Astrocyte (in vitro differentiated cells and primary cell): ENCODE results near the gene XPO6. TPM values are rescaled to one million over a fixed set of nuclear protein-coding genes. Genes with fewer than 3 reads are reported as not detected.

Source experiments
- DNase-seq: peaks from one replicate; pipeline ENCODE4 v3.0.0-alpha.2; 2010; ENCODE audit warnings: low read depth
- FAIRE-seq: peaks from 2 replicates; lab custom pipeline; 2011; peaks lifted over from hg19 to GRCh38; lab: Jason Lieb, UNC
- H2AFZ ChIP-seq: 2 replicates; pipeline ENCODE4 v1.6.0; 2012; ENCODE audit warnings: low read depth, low read length, inconsistent platforms
- H3K27ac ChIP-seq: 2 replicates; pipeline ENCODE4 v1.5.1; 2011; ENCODE audit warnings: low read depth, low read length, inconsistent platforms
- H3K27me3 ChIP-seq: 2 replicates; pipeline ENCODE4 v1.6.0; 2011; ENCODE audit warnings: low read length, inconsistent platforms; ENCODE audit not compliant: insufficient read depth
- H3K36me3 ChIP-seq: 2 replicates; pipeline ENCODE4 v1.5.1; 2011; ENCODE audit warnings: low read length, inconsistent platforms; ENCODE audit not compliant: insufficient read depth
- H3K4me1 ChIP-seq: 2 replicates; pipeline ENCODE4 v1.5.1; 2011; ENCODE audit warnings: low read length, inconsistent platforms; ENCODE audit not compliant: insufficient read depth
- H3K4me2 ChIP-seq: 2 replicates; pipeline ENCODE4 v1.6.0; 2012; ENCODE audit warnings: low read length, inconsistent platforms
- H3K4me3 ChIP-seq: 2 replicates; pipeline ENCODE4 v1.5.1; 2011; ENCODE audit warnings: low read depth, mild to moderate bottlenecking, low read length, inconsistent platforms; ENCODE audit not compliant: insufficient read depth
- H3K79me2 ChIP-seq: 2 replicates; pipeline ENCODE4 v1.6.0; 2012; ENCODE audit warnings: mild to moderate bottlenecking, low read length, inconsistent platforms; ENCODE audit not compliant: insufficient read depth
- H3K9ac ChIP-seq: 2 replicates; pipeline ENCODE4 v1.6.0; 2012; ENCODE audit warnings: mild to moderate bottlenecking, low read length, inconsistent platforms
- H3K9me3 ChIP-seq: 2 replicates; pipeline ENCODE4 v1.5.1; 2012; ENCODE audit warnings: low read depth, mild to moderate bottlenecking, low read length, inconsistent platforms; ENCODE audit not compliant: insufficient read depth
- H4K20me1 ChIP-seq: 2 replicates; pipeline ENCODE4 v1.6.0; 2012; ENCODE audit warnings: low read length, inconsistent platforms; ENCODE audit not compliant: insufficient read depth
- H3K27ac Mint-ChIP-seq: one replicate; pipeline ENCODE4 v1.8.0; 2021; ENCODE audit warnings: mild to moderate bottlenecking, mixed read lengths; ENCODE audit not compliant: unreplicated experiment
- H3K27me3 Mint-ChIP-seq: one replicate; pipeline ENCODE4 v1.8.0; 2021; ENCODE audit warnings: low read depth, mixed read lengths; ENCODE audit not compliant: unreplicated experiment
- H3K36me3 Mint-ChIP-seq: one replicate; pipeline ENCODE4 v1.8.0; 2021; ENCODE audit warnings: low read depth, mixed read lengths; ENCODE audit not compliant: unreplicated experiment
- H3K4me1 Mint-ChIP-seq: one replicate; pipeline ENCODE4 v1.8.0; 2021; ENCODE audit warnings: low read depth, mixed read lengths; ENCODE audit not compliant: unreplicated experiment
- H3K4me3 Mint-ChIP-seq: one replicate; pipeline ENCODE4 v1.8.0; 2021; ENCODE audit warnings: mild to moderate bottlenecking, moderate library complexity, mixed read lengths; ENCODE audit not compliant: unreplicated experiment
- H3K9me3 Mint-ChIP-seq: one replicate; pipeline ENCODE4 v1.8.0; 2021; ENCODE audit warnings: mild to moderate bottlenecking, mixed read lengths; ENCODE audit not compliant: unreplicated experiment
- EZH2 ChIP-seq: IDR thresholded peaks from 2 replicates; pipeline ENCODE4 v1.6.1; 2012; ENCODE audit warnings: mild to moderate bottlenecking, low read length, inconsistent platforms; ENCODE audit not compliant: insufficient read depth
- total RNA-seq: library from RNA; stranded (reverse); gene quantifications from 2 replicates; pipeline ENCODE4 v1.2.1, GENCODE V29; 2021
- TF ChIP-seq, protein P1 (sequence below): IDR thresholded peaks from 2 replicates; pipeline ENCODE4 v1.5.1; 2011; ENCODE audit warnings: low read depth, mild to moderate bottlenecking, inconsistent platforms, low read length, moderate library complexity; ENCODE audit not compliant: insufficient read depth

The XPO6 gene
- total RNA-seq, 1 donor from 2014 or later = 135 TPM

DNA sequence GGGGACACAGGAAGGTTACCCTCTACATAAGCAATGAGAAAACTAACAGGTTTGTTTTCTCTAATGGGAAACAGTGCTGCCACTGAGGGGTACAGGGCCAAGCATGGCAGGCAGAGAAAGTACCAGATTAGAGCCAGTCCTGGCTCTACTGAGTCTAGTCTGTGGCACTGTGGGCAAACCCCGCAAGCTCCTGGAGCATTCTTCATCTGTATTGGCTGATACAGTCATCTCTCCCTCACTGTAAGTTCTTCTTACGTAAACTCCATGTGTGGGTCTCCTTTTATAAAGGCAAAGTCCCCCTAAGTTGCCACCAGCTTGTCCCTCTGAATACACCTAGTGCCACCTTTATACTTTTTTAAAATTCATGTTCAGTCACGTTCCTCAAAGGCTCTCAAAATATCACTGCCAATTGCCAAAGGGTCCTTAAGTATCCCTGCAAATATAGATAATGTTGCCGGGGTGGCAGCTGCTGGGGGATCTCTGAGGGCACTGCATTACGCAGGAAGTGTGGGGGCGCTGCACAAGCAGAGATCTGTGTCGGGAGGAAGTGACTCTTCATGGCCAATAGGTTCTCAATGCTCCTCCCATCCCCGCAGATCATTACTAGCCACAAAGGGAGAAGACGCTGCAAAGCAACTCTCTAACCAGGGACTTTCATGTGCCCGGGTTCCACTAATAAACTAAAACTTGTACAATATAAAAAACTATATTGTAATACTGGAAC, 18.8 kb downstream of the XPO6 start:
- peaks cover 59% of the 10 kb centered on the region for H3K4me1 Mint-ChIP-seq
- Histone ChIP-seq H2AFZ (no peak overlapping the region), H3K79me2 (peaks cover 92% of the 10 kb centered on the region), H3K9me3 (no peaks in the 10 kb centered on the region), H3K4me1 (peaks cover 27% of the 10 kb centered on the region), H3K27ac (peak overlapping the region; percentile 79), H3K4me2 (peak overlapping the region; percentile 77), H3K27me3 (no peaks in the 10 kb centered on the region), H4K20me1 (peaks cover 64% of the 10 kb centered on the region), H3K4me3 (no peak overlapping the region), H3K36me3 (peaks cover 2% of the 10 kb centered on the region), H3K9ac (no peak overlapping the region)
- DNase-seq (no peak), FAIRE-seq (no peak)
- peaks cover 17% of the 10 kb centered on the region for H3K36me3 Mint-ChIP-seq
- H3K27ac Mint-ChIP-seq = peak overlapping the region; percentile 89
- no peak overlapping the region for H3K4me3 Mint-ChIP-seq
- no peaks in the 10 kb centered on the region for H3K9me3 Mint-ChIP-seq
- no peak for TF ChIP-seq EZH2
- TF ChIP-seq, protein P1, sequence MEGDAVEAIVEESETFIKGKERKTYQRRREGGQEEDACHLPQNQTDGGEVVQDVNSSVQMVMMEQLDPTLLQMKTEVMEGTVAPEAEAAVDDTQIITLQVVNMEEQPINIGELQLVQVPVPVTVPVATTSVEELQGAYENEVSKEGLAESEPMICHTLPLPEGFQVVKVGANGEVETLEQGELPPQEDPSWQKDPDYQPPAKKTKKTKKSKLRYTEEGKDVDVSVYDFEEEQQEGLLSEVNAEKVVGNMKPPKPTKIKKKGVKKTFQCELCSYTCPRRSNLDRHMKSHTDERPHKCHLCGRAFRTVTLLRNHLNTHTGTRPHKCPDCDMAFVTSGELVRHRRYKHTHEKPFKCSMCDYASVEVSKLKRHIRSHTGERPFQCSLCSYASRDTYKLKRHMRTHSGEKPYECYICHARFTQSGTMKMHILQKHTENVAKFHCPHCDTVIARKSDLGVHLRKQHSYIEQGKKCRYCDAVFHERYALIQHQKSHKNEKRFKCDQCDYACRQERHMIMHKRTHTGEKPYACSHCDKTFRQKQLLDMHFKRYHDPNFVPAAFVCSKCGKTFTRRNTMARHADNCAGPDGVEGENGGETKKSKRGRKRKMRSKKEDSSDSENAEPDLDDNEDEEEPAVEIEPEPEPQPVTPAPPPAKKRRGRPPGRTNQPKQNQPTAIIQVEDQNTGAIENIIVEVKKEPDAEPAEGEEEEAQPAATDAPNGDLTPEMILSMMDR = no peak
- no peaks in the 10 kb centered on the region for H3K27me3 Mint-ChIP-seq

DNA sequence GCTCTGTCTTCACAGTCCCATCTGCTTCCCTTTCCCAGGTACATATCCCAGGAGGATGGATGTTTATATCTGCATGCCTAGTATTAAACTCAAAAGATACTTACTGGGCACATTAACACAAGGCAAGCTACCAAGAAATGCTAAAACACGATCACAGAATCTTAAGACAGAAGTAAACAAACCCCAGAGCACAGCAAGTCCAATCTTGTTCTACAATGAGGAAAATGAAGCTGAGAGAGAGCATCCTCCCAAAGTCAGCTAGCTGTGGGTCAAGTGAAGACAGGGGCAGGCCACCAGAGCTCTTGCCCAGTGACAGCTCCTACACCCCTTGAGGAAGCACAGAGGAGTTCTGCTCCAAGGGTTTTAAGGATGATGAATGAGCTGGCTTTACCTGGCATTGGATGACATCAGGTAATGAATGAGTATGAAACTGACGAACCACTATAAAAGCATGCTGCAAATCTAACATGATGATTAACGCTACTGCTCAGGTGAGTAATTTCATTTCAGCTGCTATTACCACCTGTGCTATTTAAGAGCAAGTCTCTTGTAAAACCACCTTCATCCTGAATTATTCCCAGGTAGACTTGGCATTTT, 20.3 kb downstream of the XPO6 start:
- Histone ChIP-seq H3K4me1 (peaks cover 36% of the 10 kb centered on the region), H4K20me1 (peaks cover 72% of the 10 kb centered on the region), H3K36me3 (peaks cover 2% of the 10 kb centered on the region), H3K9ac (no peak overlapping the region), H3K4me3 (no peak overlapping the region), H3K79me2 (peaks cover 92% of the 10 kb centered on the region), H3K27ac (no peak overlapping the region), H2AFZ (no peak overlapping the region), H3K27me3 (no peaks in the 10 kb centered on the region), H3K4me2 (no peak overlapping the region), H3K9me3 (no peaks in the 10 kb centered on the region)
- DNase-seq (no peak), FAIRE-seq (no peak)
- TF ChIP-seq, protein P1 = no peak
- TF ChIP-seq EZH2 = no peak
- Mint-ChIP-seq H3K4me1 (peaks cover 69% of the 10 kb centered on the region), H3K27me3 (no peaks in the 10 kb centered on the region), H3K36me3 (peaks cover 17% of the 10 kb centered on the region), H3K4me3 (no peak overlapping the region), H3K9me3 (no peaks in the 10 kb centered on the region), H3K27ac (no peak overlapping the region)

DNA sequence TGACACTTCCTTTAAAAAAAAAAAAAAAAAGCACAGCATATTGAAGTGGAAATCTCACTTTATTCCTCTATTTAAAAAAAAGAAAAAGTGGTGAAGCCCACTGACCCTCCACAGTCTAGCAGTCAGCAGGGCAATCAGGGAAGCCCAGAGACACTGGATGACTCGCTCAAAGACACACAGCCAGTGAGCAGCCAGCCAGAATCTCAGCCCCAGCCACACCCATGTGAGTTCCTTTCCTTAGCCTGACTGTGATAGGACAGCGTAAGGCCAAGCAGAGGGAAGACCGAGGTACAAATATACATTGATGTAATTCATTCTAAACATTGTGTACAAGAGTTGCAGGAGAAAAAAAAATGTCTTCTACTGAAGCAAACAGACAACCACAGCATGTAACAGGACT, 22.5 kb downstream of the XPO6 start:
- H3K4me2 ChIP-seq = no peak overlapping the region
- Mint-ChIP-seq H3K4me3 (no peak overlapping the region), H3K9me3 (no peaks in the 10 kb centered on the region), H3K27me3 (no peaks in the 10 kb centered on the region), H3K4me1 (peaks cover 61% of the 10 kb centered on the region), H3K27ac (no peak overlapping the region), H3K36me3 (peaks cover 16% of the 10 kb centered on the region)
- H3K27ac ChIP-seq = no peak overlapping the region
- H3K4me1 ChIP-seq = peaks cover 27% of the 10 kb centered on the region
- peaks cover 2% of the 10 kb centered on the region for H3K36me3 ChIP-seq
- no peak overlapping the region for H3K9ac ChIP-seq
- H3K9me3 ChIP-seq = no peaks in the 10 kb centered on the region
- TF ChIP-seq EZH2 = no peak
- TF ChIP-seq, protein P1 = no peak
- H2AFZ ChIP-seq = no peak overlapping the region
- peaks cover 93% of the 10 kb centered on the region for H3K79me2 ChIP-seq
- H3K4me3 ChIP-seq = no peak overlapping the region
- no peak for FAIRE-seq
- DNase-seq = no peak
- H3K27me3 ChIP-seq = no peaks in the 10 kb centered on the region
- peaks cover 81% of the 10 kb centered on the region for H4K20me1 ChIP-seq
